ENCODE measurements around the gene RIT2. TPM values are rescaled to one million over a fixed set of nuclear protein-coding genes. Genes with fewer than 3 reads are reported as not detected.

The RIT2 gene
- total and polyA plus RNA-seq, 2 of the 4 experiments (the other 2 are of a cell fraction) = not detected

DNA sequence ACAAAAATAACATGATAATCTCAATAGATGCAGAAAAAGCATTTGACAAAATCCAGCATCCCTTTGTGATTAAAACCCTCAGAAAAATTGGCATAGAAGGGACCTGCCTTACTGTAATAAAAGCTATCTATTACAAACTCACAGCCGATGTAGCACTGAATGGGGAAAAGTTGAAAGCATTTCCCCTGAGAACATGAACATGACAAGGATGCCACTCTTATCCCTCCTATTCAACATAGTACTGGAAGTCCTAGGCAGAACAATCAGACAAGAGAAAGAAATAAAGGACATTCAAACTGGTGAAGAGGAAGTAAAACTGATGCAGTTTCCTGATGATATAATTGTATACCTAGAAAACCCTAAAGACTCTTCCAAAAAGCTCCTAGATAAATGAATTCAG lies 368.7 kb downstream of the RIT2 start:
- Histone ChIP-seq H3K4me2 (ENCODE audit: low read depth, low read length) (no peak overlapping the region), H3K79me1 (ENCODE audit: low read depth in 1 of 2, low read length in 2 of 2) (no peaks in the 10 kb centered on the region), H2BK5ac (ENCODE audit: low read depth, low read length, poor library complexity, severe bottlenecking) (no peak overlapping the region), H2BK15ac (ENCODE audit: low read depth, low read length) (no peak overlapping the region), H3K9me3 (ENCODE audit: control insufficient read depth, insufficient read depth, low read length) (0 out of 2 replicates have a peak, but pooled peaks cover 1% of the 10 kb centered on the region), H3K4me1 (ENCODE audit: control insufficient read depth, insufficient read depth, low read length) (no peaks in the 10 kb centered on the region), H2AK5ac (ENCODE audit: low read depth, low read length) (no peak overlapping the region), H2BK120ac (ENCODE audit: low read depth, low read length) (no peak overlapping the region), H2AK9ac (replicated peaks; ENCODE audit: low read depth, low read length, poor library complexity) (no peak overlapping the region), H3K27ac (ENCODE audit: insufficient read depth, low read length) (no peak overlapping the region), H3K14ac (replicated peaks; ENCODE audit: low read depth, low read length) (no peak overlapping the region), H4K91ac (ENCODE audit: insufficient read depth, low read depth, low read length) (no peak overlapping the region), H3K23ac (ENCODE audit: low read depth, low read length) (no peak overlapping the region), H3K18ac (ENCODE audit: low read depth, low read length) (no peak overlapping the region), H3K4me3 (ENCODE audit: insufficient read depth, low read depth, low read length) (no peak overlapping the region), H3K27me3 (ENCODE audit: control insufficient read depth, insufficient read depth, low read length) (no peaks in the 10 kb centered on the region), H3K9me1 (ENCODE audit: insufficient read depth, low read length) (no peaks in the 10 kb centered on the region), H4K5ac (ENCODE audit: low read depth, low read length) (no peak overlapping the region), H4K8ac (ENCODE audit: low read depth in 2 of 2, low read length in 2 of 2) (no peak overlapping the region), H4K20me1 (ENCODE audit: insufficient read depth, low read length) (no peaks in the 10 kb centered on the region), H3K9ac (ENCODE audit: low read depth, low read length) (no peak overlapping the region), H3K36me3 (ENCODE audit: control insufficient read depth, insufficient read depth, low read length) (no peaks in the 10 kb centered on the region), H3K4ac (ENCODE audit: low read depth, low read length) (no peak overlapping the region), H3K56ac (ENCODE audit: extremely low read depth, insufficient read depth, low read length) (no peak overlapping the region), H2BK20ac (ENCODE audit: low read depth, low read length) (no peak overlapping the region), H2AFZ (replicated peaks; ENCODE audit: low read length, poor library complexity) (no peak overlapping the region)
- intact Hi-C loops (cut with micrococcal nuclease) (no loop called here), dilution Hi-C loops (cut with HindIII; ENCODE audit: low sequenced_read_pairs, unreplicated experiment) (no loop called here), in situ Hi-C loops (cut with MboI; ENCODE audit: low sequenced_read_pairs) (no loop called here)
- BruUV-seq (replicated peaks) = no TSS peak
- DNase-seq (no peak), ATAC-seq (ENCODE audit: low read depth) (no peak)
- CTCF ChIA-PET = no interaction called here
- no peak for TF ChIP-seq NFE2L2 (IDR thresholded peaks at IDR 0.05; ENCODE audit: low read depth, low read length)
- TF ChIP-seq, protein P1, sequence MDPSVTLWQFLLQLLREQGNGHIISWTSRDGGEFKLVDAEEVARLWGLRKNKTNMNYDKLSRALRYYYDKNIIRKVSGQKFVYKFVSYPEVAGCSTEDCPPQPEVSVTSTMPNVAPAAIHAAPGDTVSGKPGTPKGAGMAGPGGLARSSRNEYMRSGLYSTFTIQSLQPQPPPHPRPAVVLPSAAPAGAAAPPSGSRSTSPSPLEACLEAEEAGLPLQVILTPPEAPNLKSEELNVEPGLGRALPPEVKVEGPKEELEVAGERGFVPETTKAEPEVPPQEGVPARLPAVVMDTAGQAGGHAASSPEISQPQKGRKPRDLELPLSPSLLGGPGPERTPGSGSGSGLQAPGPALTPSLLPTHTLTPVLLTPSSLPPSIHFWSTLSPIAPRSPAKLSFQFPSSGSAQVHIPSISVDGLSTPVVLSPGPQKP (IDR thresholded peaks at IDR 0.05; ENCODE audit: borderline replicate concordance, low read depth, low read length) = no peak
- TF ChIP-seq BHLHE40 (IDR thresholded peaks at IDR 0.05; ENCODE audit: low read depth, low read length) = no peak
- no peak for TF ChIP-seq POLR2A (IDR thresholded peaks at IDR 0.05; ENCODE audit: low read depth, low read length)
- TF ChIP-seq CEBPB (IDR thresholded peaks at IDR 0.05; ENCODE audit: low read depth, low read length) = no peak
- TF ChIP-seq, protein P2, sequence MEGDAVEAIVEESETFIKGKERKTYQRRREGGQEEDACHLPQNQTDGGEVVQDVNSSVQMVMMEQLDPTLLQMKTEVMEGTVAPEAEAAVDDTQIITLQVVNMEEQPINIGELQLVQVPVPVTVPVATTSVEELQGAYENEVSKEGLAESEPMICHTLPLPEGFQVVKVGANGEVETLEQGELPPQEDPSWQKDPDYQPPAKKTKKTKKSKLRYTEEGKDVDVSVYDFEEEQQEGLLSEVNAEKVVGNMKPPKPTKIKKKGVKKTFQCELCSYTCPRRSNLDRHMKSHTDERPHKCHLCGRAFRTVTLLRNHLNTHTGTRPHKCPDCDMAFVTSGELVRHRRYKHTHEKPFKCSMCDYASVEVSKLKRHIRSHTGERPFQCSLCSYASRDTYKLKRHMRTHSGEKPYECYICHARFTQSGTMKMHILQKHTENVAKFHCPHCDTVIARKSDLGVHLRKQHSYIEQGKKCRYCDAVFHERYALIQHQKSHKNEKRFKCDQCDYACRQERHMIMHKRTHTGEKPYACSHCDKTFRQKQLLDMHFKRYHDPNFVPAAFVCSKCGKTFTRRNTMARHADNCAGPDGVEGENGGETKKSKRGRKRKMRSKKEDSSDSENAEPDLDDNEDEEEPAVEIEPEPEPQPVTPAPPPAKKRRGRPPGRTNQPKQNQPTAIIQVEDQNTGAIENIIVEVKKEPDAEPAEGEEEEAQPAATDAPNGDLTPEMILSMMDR (conservative IDR thresholded peaks at IDR 0.05; ENCODE audit: low read depth, low read length) = no peak
- TF ChIP-seq RFX5 (IDR thresholded peaks at IDR 0.05; ENCODE audit: low read depth, low read length) = no peak
- no peak for TF ChIP-seq MXI1 (IDR thresholded peaks at IDR 0.05; ENCODE audit: borderline replicate concordance, low read depth, low read length)
- TF ChIP-seq MAZ (IDR thresholded peaks at IDR 0.05; ENCODE audit: borderline replicate concordance, low read depth, low read length) = no peak
- no peak for TF ChIP-seq FOS (IDR thresholded peaks at IDR 0.05; ENCODE audit: low read depth, low read length)
- TF ChIP-seq MAFK (IDR thresholded peaks at IDR 0.05; ENCODE audit: low read depth, low read length) = no peak
- TF ChIP-seq RCOR1 (IDR thresholded peaks at IDR 0.05; ENCODE audit: insufficient replicate concordance, low read length) = no peak
- no peak for TF ChIP-seq SMC3 (IDR thresholded peaks at IDR 0.05; ENCODE audit: low read depth, low read length)
- no peak for TF ChIP-seq CHD1 (IDR thresholded peaks at IDR 0.05; ENCODE audit: low read depth, low read length)
- TF ChIP-seq, protein P3, sequence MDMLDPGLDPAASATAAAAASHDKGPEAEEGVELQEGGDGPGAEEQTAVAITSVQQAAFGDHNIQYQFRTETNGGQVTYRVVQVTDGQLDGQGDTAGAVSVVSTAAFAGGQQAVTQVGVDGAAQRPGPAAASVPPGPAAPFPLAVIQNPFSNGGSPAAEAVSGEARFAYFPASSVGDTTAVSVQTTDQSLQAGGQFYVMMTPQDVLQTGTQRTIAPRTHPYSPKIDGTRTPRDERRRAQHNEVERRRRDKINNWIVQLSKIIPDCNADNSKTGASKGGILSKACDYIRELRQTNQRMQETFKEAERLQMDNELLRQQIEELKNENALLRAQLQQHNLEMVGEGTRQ (IDR thresholded peaks at IDR 0.05; ENCODE audit: low read depth, low read length) = no peak
- TF ChIP-seq RAD21 (IDR thresholded peaks at IDR 0.05; ENCODE audit: low read length) = no peak
- no CpG with 5 or more reads among the region's 1 CpG for WGBS, 2 experiments (ENCODE audit: extremely low coverage in 2 of 2, insufficient read length in 1 of 2)
- POLR2A ChIA-PET (ENCODE audit: unreplicated experiment) = no interaction called here
